Esophagus squamous epithelium (tissue), 5 donors: ENCODE measurements around the gene SLC12A7. TPM values are rescaled to one million over a fixed set of nuclear protein-coding genes. Genes with fewer than 3 reads are reported as not detected.

ENCODE experiments used
- DNase-seq: peaks from one replicate; lab custom pipeline; 2025; lab: John Stamatoyannopoulos, UW
- H3K27ac ChIP-seq, 4 donors: fragments of 200-600 bp; sonication (generic); one replicate each; pipeline ENCODE4 v1.5.1; 2016 to 2019; ENCODE audit warnings: mild to moderate bottlenecking in 1 of 4
- H3K27me3 ChIP-seq, 4 donors: fragments of 200-600 bp; sonication (generic); 1 replicate in 3 of 4; 2 replicates in 1 of 4; pipeline versions ENCODE4 v1.5.1 to v1.6.0; 2017 to 2021; ENCODE audit warnings: antibody characterized with exemption in 1 of 4
- H3K36me3 ChIP-seq, 3 donors: fragments of 200-600 bp; sonication (generic); one replicate each; pipeline ENCODE4 v1.5.1; 2016 to 2019
- H3K4me1 ChIP-seq, 3 donors: fragments of 200-600 bp; sonication (generic); one replicate each; pipeline ENCODE4 v1.5.1; 2017 to 2019
- H3K4me3 ChIP-seq, 4 donors: fragments of 200-600 bp; sonication (generic); 1 replicate in 3 of 4; 2 replicates in 1 of 4; pipeline ENCODE4 v1.5.1; 2016 to 2019; ENCODE audit warnings: mild to moderate bottlenecking in 2 of 4, moderate library complexity in 1 of 4
- H3K9me3 ChIP-seq, 3 donors: fragments of 200-600 bp; sonication (generic); one replicate each; pipeline ENCODE4 v1.5.1; 2016 to 2019
- CTCF ChIP-seq, 6 experiments: fragments of 450-650 bp in 4 of 6; fragments of 200-600 bp in 2 of 6; sonication (generic) in 2 of 6; IDR thresholded peaks; one replicate each; pipeline ENCODE4 v1.5.1; 2016 to 2019; ENCODE audit warnings: antibody characterized with exemption in 6 of 6, mild to moderate bottlenecking in 4 of 6, moderate library complexity in 4 of 6
- POLR2A ChIP-seq, 4 donors: fragments of 450-650 bp; IDR thresholded peaks; one replicate each; pipeline ENCODE4 v1.6.1; 2017; ENCODE audit warnings: antibody characterized with exemption in 4 of 4, mild to moderate bottlenecking in 4 of 4, moderate library complexity in 3 of 4
- WGBS, 2 donors: methylation state at CpG; one replicate each; pipeline ENCODE4 v1.1.5; 2018; 5-methylcytosine and 5-hydroxymethylcytosine counted together
- intact Hi-C: fragments of 100-400 bp; cut with DNase I; formaldehyde crosslinking; loops from one replicate; pipeline ENCODE4 v1.15.0; 2022
- total RNA-seq, 4 donors: library from RNA; depleted of rRNA; stranded (reverse); fragments of >200 nt; gene quantifications; one replicate each; pipeline ENCODE4 v1.1.0, GENCODE V29; 2016
- donor health status: DM: yes; HTN: yes; CAD: no.

The SLC12A7 gene
- total RNA-seq, 4 donors from 2014 or later: 4.5 to 13.4 (median 6.6) TPM

- TF ChIP-seq CTCF (IDR thresholded peaks at IDR 0.05) (no peak), POLR2A (IDR thresholded peaks at IDR 0.05) (no peak)
- intact Hi-C loops: no loop called here
- H3K4me3 ChIP-seq: peak overlapping the region in 3 of 4 donors; percentile 2 to 61 (median 35)
Observed at GRCh38 chr5:1155191-1156032, 43.5 kb upstream of the SLC12A7 start.

GRCh38 chr5:1153428-1153827, 41.6 kb upstream of the SLC12A7 start:
- Histone ChIP-seq H3K4me1 (peaks cover 0 to 16% (median 10%) of the 10 kb centered on the region in 3 donors), H3K9me3 (peaks cover 0 to 16% (median 5%) of the 10 kb centered on the region in 3 donors), H3K27me3 (peaks cover 12 to 89% (median 17%) of the 10 kb centered on the region in 4 donors), H3K27ac (no peak overlapping the region), H3K36me3 (no peaks in the 10 kb centered on the region), H3K4me3 (no peak overlapping the region)
- intact Hi-C loops: no loop called here
- TF ChIP-seq POLR2A (IDR thresholded peaks at IDR 0.05) (no peak), CTCF (IDR thresholded peaks at IDR 0.05) (no peak)
- DNase-seq: no peak
- WGBS, 2 donors: 0 to 68% methylated on average over 1 to 8 of the region's 12 CpGs

More at GRCh38 chr5:1155191-1156032, 43.5 kb upstream of the SLC12A7 start:
- Histone ChIP-seq H3K36me3 (no peaks in the 10 kb centered on the region), H3K4me1 (peaks cover 0 to 16% (median 10%) of the 10 kb centered on the region in 3 donors), H3K27ac (peak overlapping the region in 1 of 4 donors; percentile 39), H3K27me3 (peaks cover 12 to 91% (median 17%) of the 10 kb centered on the region in 4 donors), H3K9me3 (peaks cover 0 to 16% (median 5%) of the 10 kb centered on the region in 3 donors)
- no peak for DNase-seq
- 0% methylated on average over 2 of the region's 98 CpGs; no CpG with 5 or more reads in 1 of the 2 donors for WGBS, 2 donors

- H3K36me3 ChIP-seq: no peaks in the 10 kb centered on the region
- no peak overlapping the region for H3K4me3 ChIP-seq
- H3K9me3 ChIP-seq: peaks cover 0 to 16% (median 5%) of the 10 kb centered on the region in 3 donors
- no peak for DNase-seq
- H3K27me3 ChIP-seq: peaks cover 12 to 89% (median 17%) of the 10 kb centered on the region in 4 donors
- peak overlapping the region in 1 of 4 donors; percentile 0 for H3K27ac ChIP-seq
- TF ChIP-seq CTCF (IDR thresholded peaks at IDR 0.05) (no peak), POLR2A (IDR thresholded peaks at IDR 0.05) (no peak)
- intact Hi-C loops: no loop called here
- peaks cover 0 to 16% (median 10%) of the 10 kb centered on the region in 3 donors for H3K4me1 ChIP-seq
- 54 to 79% methylated on average over 5 to 8 of the region's 15 CpGs for WGBS, 2 donors
Observed at GRCh38 chr5:1152771-1153282, 41.0 kb upstream of the SLC12A7 start.

- WGBS, 2 donors: 38 to 60% methylated on average over 3 to 5 of the region's 10 CpGs
- Histone ChIP-seq H3K9me3 (peaks cover 0 to 10% (median 5%) of the 10 kb centered on the region in 3 donors), H3K4me1 (peaks cover 0 to 16% (median 10%) of the 10 kb centered on the region in 3 donors), H3K36me3 (no peaks in the 10 kb centered on the region), H3K27ac (no peak overlapping the region), H3K4me3 (no peak overlapping the region), H3K27me3 (peaks cover 12 to 85% (median 17%) of the 10 kb centered on the region in 4 donors)
- DNase-seq: no peak
- no peak for TF ChIP-seq CTCF (IDR thresholded peaks at IDR 0.05)
- TF ChIP-seq POLR2A (IDR thresholded peaks at IDR 0.05): no peak
- intact Hi-C loops: no loop called here
Observed at GRCh38 chr5:1152156-1152555, 40.3 kb upstream of the SLC12A7 start.

GRCh38 chr5:1151316-1151715, 39.5 kb upstream of the SLC12A7 start:
- Histone ChIP-seq H3K27me3 (peaks cover 9 to 77% (median 14%) of the 10 kb centered on the region in 4 donors), H3K36me3 (no peaks in the 10 kb centered on the region), H3K4me1 (peaks cover 0 to 16% (median 10%) of the 10 kb centered on the region in 3 donors), H3K27ac (no peak overlapping the region), H3K9me3 (peaks cover 0 to 2% (median 0%) of the 10 kb centered on the region in 3 donors), H3K4me3 (no peak overlapping the region)
- 95% methylated on average over 4 of the region's 10 CpGs; no CpG with 5 or more reads in 1 of the 2 donors for WGBS, 2 donors
- TF ChIP-seq POLR2A (IDR thresholded peaks at IDR 0.05) (no peak), CTCF (IDR thresholded peaks at IDR 0.05) (no peak)
- intact Hi-C loops: no loop called here
- DNase-seq: no peak
